Globus pallidus (tissue), 1 donor: ENCODE measurements around the gene CDK1.

Source experiments
- DNase-seq: peaks from one replicate; pipeline ENCODE4 v3.0.0-alpha.2; 2015; ENCODE audit warnings: low spot score

CDK1 gene

GRCh38 chr10:60778971-60779796 is 906 bp downstream of the CDK1 start:
- DNase-seq, result no peak

DNA sequence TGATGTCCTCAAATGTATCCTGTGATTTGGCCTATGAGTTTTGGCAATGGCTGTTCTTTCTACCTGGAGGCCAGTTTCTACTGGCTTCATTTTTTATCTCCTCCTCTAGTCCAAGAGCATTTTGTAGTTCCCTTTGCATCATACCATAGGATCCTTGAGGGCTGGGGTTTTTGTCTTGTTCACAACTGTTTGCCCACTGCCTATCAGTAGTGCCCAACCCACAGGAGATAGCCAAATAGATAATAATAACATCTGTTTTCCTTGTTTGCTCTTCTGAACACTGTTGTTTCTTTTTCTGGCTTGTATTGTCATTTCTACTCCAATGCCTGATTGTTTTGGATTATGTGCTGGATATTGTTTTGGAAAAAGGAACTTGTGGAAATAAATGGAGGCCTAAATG is 3.4 kb downstream of the CDK1 start:
- no peak for DNase-seq

GRCh38 chr10:60784641-60785040 is 6.4 kb downstream of the CDK1 start:
- DNase-seq, result no peak

- no peak for DNase-seq
These were observed 10.3 kb downstream of the CDK1 start for GRCh38 chr10:60788544-60788943.

DNA sequence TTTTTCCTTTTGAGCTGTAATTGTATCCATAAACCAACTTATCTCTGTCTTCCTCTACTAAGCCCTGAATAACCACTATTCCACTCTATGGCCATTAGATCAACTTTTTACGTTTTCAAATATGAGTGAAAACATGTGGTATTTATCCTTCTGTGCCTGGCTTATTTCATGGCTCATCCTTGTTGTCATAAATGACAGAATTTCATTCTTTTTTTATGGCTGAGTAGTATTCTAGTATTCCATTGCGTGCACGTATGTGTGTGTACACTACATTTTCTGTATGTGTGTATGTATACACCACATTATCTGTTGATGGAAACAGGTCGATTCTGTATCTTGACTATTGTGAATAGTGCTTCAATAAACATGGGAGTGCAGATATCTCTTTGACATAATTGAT is 11.1 kb downstream of the CDK1 start:
- no peak for DNase-seq

DNA sequence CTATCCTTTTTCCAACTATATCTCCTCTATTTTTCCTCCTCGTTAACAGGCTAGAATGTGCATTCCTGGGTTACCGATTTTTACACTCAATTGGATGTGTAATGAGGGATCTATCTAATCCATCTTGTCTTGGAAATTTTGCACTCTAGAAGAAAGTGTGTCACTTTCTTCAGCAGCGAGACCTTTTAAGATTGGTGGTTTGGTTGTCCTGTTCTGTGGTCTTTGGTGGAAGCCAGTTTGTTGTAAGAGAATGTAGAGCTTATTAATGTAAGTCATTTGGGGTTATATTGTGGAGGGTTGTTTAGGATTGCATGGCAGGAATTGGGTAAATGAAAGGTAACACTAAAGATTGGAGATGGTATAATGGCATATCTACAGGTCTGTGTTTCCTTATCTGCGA is 16.7 kb downstream of the CDK1 start:
- DNase-seq, result no peak

- no peak for DNase-seq
These were observed 17.4 kb downstream of the CDK1 start for GRCh38 chr10:60795465-60796202.

DNA sequence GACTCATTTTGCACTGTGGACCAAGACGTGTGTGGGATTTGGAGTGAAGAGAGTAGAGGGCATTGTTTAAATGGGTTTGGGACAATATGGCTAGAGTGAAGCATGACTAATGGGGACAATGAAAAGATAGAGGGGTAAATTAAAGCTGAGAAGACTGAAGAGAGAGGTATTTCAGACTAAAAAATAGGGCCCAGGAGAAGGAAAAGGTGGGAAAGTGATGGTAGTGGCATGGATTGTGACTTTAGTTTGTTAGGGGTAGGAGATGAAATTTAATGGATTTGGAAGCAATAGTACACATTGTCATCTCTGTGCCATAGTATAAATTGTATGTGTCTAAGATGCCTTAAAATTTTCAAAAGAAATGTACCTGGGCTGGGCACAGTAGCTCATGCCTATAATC is 18.2 kb downstream of the CDK1 start:
- DNase-seq, result no peak

- no peak for DNase-seq
These were observed 18.9 kb downstream of the CDK1 start for GRCh38 chr10:60797200-60797599.

DNA sequence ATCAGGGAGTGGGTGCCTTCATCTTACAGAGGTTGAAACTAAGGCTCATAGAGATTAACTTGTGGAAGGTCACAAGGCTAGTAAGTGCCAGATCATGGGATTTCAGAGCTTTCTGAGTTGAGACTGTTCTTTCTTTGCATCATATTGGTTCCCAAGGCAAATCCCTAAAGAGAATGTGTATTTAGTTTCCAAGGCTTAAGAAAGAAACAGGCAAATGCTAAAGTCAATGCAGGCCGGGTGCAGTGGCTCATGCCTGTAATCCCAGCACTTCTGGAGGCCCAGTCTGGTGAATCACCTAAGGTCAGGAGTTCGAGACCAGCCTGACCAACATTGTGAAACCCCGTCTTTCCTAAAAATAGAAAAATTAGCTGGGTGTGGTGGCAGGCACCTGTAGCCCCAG is 19.8 kb downstream of the CDK1 start:
- DNase-seq, result no peak

GRCh38 chr10:60798870-60799269 is 20.6 kb downstream of the CDK1 start:
- DNase-seq, result no peak

DNA sequence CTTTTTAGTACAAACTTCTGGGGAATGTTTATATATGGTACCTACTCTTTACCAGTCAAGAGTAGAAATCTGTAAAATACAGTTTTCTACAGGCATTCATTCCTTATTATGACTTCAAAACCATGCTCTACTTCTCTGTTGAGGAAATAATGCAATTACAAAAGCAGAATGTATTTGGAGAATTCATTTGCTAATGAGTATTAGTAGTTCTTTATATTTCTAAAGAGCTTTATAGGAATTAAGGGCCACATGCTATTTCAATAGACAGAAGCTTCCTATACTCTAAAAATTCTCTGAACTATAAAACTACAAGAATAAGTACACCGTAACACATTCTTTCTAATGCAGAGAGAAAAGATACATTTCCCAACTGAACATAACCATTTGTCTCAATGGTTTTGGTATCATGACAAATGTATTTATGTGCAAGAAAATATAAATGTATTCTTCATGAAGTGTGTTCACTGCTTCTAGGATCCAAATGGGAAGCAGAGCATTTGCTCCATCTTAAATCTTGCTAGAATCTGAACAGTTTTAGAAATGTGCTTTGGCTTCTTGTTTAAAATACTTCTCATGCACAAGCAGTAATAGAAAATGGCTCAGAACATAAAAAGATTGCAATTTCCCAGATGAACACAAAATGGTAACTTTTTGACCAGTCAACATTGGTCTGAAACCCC is 21.8 kb downstream of the CDK1 start:
- no peak for DNase-seq

DNA sequence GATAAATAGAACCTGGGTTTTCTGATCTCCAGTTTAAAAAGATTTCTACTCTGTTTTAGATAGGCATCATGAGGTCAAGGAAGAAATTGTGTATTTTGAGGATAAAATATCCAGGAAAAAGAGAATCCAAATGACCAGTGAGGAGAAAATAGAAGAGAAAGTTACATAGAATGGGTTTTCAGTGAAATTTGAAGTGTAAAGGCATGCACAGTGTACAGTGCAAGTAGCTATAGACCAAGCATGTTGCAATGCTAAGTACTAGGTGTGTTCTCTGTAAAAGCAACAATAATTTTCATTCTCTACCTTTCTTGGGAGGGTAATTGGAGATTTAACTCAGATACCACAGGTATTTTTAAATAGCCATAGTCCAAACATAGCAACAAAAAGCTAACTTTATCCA is 22.6 kb downstream of the CDK1 start:
- DNase-seq, result no peak

DNA sequence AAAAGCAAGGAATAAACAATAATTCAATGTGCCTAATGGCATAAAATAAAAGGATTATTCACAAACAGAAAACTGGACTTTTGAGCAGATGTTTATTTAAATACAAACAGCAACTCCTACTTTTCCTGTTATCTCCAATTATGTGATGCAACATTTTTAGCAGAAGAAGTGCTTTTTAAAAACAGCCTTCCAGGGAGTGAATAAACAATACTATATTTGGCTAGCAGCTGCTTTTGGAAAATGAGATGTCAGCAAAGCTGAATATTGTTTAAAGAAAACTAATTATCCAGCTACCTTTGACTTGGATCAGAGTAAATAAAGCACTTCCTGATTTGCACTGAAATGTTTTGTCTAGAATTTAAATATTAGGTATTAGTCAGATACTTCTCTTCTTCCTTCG is 23.2 kb downstream of the CDK1 start:
- no peak for DNase-seq

GRCh38 chr10:60803433-60803832 is 25.2 kb downstream of the CDK1 start:
- no peak for DNase-seq

- DNase-seq, result no peak
These were observed 25.6 kb downstream of the CDK1 start for GRCh38 chr10:60803865-60804264.

- no peak for DNase-seq
These were observed 28.6 kb downstream of the CDK1 start for GRCh38 chr10:60806921-60807320.

DNA sequence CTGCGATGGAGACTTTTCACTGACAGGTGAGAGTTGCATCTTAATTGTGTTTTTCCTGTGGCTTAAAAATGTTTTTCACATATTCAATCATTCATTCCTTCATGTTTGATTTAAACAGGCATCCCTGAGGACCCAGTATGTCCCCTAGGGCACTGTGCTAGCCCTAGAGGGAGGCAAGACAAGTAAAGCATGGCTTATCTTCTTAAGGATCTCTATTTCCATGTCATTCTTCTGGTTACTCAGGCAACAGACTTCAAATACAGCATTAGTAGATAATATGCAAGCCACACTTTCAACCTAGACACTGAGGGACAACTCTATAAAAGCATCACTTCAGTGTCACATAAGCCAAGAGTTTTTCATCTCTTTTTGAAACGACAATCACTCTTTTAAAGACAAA is 29.2 kb downstream of the CDK1 start:
- no peak for DNase-seq

- DNase-seq, result no peak
These were observed 29.8 kb downstream of the CDK1 start for GRCh38 chr10:60808036-60808435.

DNA sequence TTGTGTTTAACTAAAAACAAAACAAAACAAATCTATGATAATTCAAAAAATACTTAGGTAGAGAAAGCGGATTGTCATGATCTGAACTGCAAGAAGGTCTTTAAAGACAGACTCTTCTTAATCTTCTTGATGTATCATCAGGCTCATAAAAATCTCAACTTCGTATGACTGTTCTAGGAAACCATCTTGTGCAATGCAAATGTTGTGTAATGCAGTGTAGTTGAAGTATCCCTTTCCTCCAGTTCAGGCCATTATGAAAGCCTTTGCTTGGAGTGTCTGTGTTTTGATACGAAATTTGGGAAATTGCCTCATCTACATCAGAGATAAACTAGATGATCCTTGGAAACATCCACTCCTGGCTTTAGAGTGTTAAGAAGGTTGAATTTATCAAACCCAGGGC is 30.9 kb downstream of the CDK1 start:
- DNase-seq, result no peak

- DNase-seq, result peak; percentile 55
These were observed 32.3 kb downstream of the CDK1 start for GRCh38 chr10:60810437-60811182.
